HG02678 (cell line): ENCODE data around the gene CTNNBL1.
A peak's percentile ranks its signal among the peaks of the same experiment; 100 is the strongest.
"Not testable (repeated sequence)": the region's sequence is repeated elsewhere in the genome, so short reads cannot be mapped to it uniquely, and the experiment has no call there.

Experiments
- ATAC-seq: cut with Tn5 transposase; IDR thresholded peaks from one replicate; pipeline ENCODE4 v1.9.1; 2021; ENCODE audit warnings: mild to moderate bottlenecking, moderate library complexity; ENCODE audit not compliant: unreplicated experiment

The CTNNBL1 gene

GRCh38 chr20:37693635-37694626, at the start of gene CTNNBL1:
Gene CTNNBL1, plus strand, starts transcription at chr20:37694030. Its CDS starts 93 bp downstream, at chr20:37694123.
- peak; percentile 84 for ATAC-seq

GRCh38 chr20:37644605-37645004, 49.2 kb upstream of the CTNNBL1 start:
- no peak for ATAC-seq

- ATAC-seq, result no peak
Measured at GRCh38 chr20:37647946-37648345, 45.9 kb upstream of the CTNNBL1 start.

GRCh38 chr20:37649017-37649416, 44.8 kb upstream of the CTNNBL1 start:
- ATAC-seq, result no peak

GRCh38 chr20:37649676-37650370, 44.0 kb upstream of the CTNNBL1 start:
- ATAC-seq, result no peak

GRCh38 chr20:37650661-37651060, 43.2 kb upstream of the CTNNBL1 start:
- no peak for ATAC-seq

- ATAC-seq, result no peak
Measured at GRCh38 chr20:37651932-37652331, 41.9 kb upstream of the CTNNBL1 start.

GRCh38 chr20:37656945-37657344, 36.9 kb upstream of the CTNNBL1 start:
- ATAC-seq, result no peak

- no peak for ATAC-seq
Measured at GRCh38 chr20:37657924-37658804, 35.7 kb upstream of the CTNNBL1 start.

GRCh38 chr20:37661519-37661918, 32.3 kb upstream of the CTNNBL1 start:
- no peak for ATAC-seq

GRCh38 chr20:37662308-37662707, 31.5 kb upstream of the CTNNBL1 start:
- ATAC-seq, result no peak

- ATAC-seq, result not testable (repeated sequence)
Measured at GRCh38 chr20:37664595-37664994, 29.2 kb upstream of the CTNNBL1 start.

- no peak for ATAC-seq
Measured at GRCh38 chr20:37668166-37668565, 25.7 kb upstream of the CTNNBL1 start.

GRCh38 chr20:37669062-37669772, 24.6 kb upstream of the CTNNBL1 start:
- ATAC-seq, result no peak

- ATAC-seq, result no peak
Measured at GRCh38 chr20:37669773-37670236, 24.0 kb upstream of the CTNNBL1 start.

GRCh38 chr20:37670351-37670791, 23.5 kb upstream of the CTNNBL1 start:
- ATAC-seq, result no peak

GRCh38 chr20:37672143-37672542, 21.7 kb upstream of the CTNNBL1 start:
- no peak for ATAC-seq

GRCh38 chr20:37673444-37673843, 20.4 kb upstream of the CTNNBL1 start:
- no peak for ATAC-seq

- no peak for ATAC-seq
Measured at GRCh38 chr20:37676440-37676839, 17.4 kb upstream of the CTNNBL1 start.
